ENCODE data around the gene TRA2B. TPM values are rescaled to one million over a fixed set of nuclear protein-coding genes. Genes with fewer than 3 reads are reported as not detected.

Gene TRA2B
- total and polyA plus RNA-seq, 2 of the 8 experiments (the other 6 are each of a cell fraction or from before 2014, with no cell fraction given) = 206 to 274 TPM

- no peak for TF ChIP-seq CTCF (IDR thresholded peaks at IDR 0.05; ENCODE audit: control extremely low read depth in 1 of 3, insufficient read depth in 1 of 3, low read depth in 1 of 3, low read length in 3 of 3)
- no peak for TF ChIP-seq RNF2 (IDR thresholded peaks at IDR 0.05; ENCODE audit: borderline replicate concordance, low read depth, low read length, missing control alignments, poor library complexity, severe bottlenecking)
- no peak for TF ChIP-seq TEAD4 (IDR thresholded peaks at IDR 0.05; ENCODE audit: low read depth, low read length)
- no peak for TF ChIP-seq SP2 (IDR thresholded peaks at IDR 0.05; ENCODE audit: low read length)
- no peak for TF ChIP-seq NRF1 (IDR thresholded peaks at IDR 0.05; ENCODE audit: low read depth, low read length)
- TF ChIP-seq CEBPB (IDR thresholded peaks at IDR 0.05; ENCODE audit: low read depth, low read length) = no peak
Measured at GRCh38 chr3:185878920-185879319, 58.9 kb downstream of the TRA2B start (continued).

All from H1 (cell line).